ENCODE results near the gene CACNA1I. TPM values are rescaled to one million over a fixed set of nuclear protein-coding genes. Genes with fewer than 3 reads are reported as not detected.
A peak's percentile ranks its signal among the peaks of the same experiment; 100 is the strongest.

CACNA1I gene
- total RNA-seq, 1 donor from 2014 or later: not detected

- Histone ChIP-seq H3K36me3 (ENCODE audit: control insufficient read depth, insufficient read depth, low read length) (no peaks in the 10 kb centered on the region), H3K4me3 (ENCODE audit: low read depth, low read length) (no peak overlapping the region), H3K27me3 (ENCODE audit: control insufficient read depth, insufficient read depth, low read length) (no peaks in the 10 kb centered on the region)
- no peak for TF ChIP-seq CTCF (IDR thresholded peaks at IDR 0.05; ENCODE audit: insufficient read depth, low read length, severe bottlenecking)
- no peak for DNase-seq (ENCODE audit: low read depth)
- no peak for FAIRE-seq
Measured at GRCh38 chr22:39616781-39617180, 46.2 kb downstream of the CACNA1I start.

GRCh38 chr22:39617342-39617741 lies 46.8 kb downstream of the CACNA1I start:
- Histone ChIP-seq H3K27me3 (ENCODE audit: control insufficient read depth, insufficient read depth, low read length) (no peaks in the 10 kb centered on the region), H3K36me3 (ENCODE audit: control insufficient read depth, insufficient read depth, low read length) (no peaks in the 10 kb centered on the region), H3K4me3 (ENCODE audit: low read depth, low read length) (no peak overlapping the region)
- DNase-seq (ENCODE audit: low read depth) (no peak), FAIRE-seq (no peak)
- no peak for TF ChIP-seq CTCF (IDR thresholded peaks at IDR 0.05; ENCODE audit: insufficient read depth, low read length, severe bottlenecking)

GRCh38 chr22:39617970-39618757 lies 47.6 kb downstream of the CACNA1I start:
- no peak for DNase-seq (ENCODE audit: low read depth)
- Histone ChIP-seq H3K27me3 (ENCODE audit: control insufficient read depth, insufficient read depth, low read length) (no peaks in the 10 kb centered on the region), H3K36me3 (ENCODE audit: control insufficient read depth, insufficient read depth, low read length) (no peaks in the 10 kb centered on the region), H3K4me3 (ENCODE audit: low read depth, low read length) (no peak overlapping the region)
- TF ChIP-seq CTCF (IDR thresholded peaks at IDR 0.05; ENCODE audit: insufficient read depth, low read length, severe bottlenecking): no peak
- peak; percentile 94 for FAIRE-seq

GRCh38 chr22:39618996-39619530 lies 48.5 kb downstream of the CACNA1I start:
- no peak for FAIRE-seq
- H3K27me3 ChIP-seq (ENCODE audit: control insufficient read depth, insufficient read depth, low read length): peaks cover 3% of the 10 kb centered on the region
- no peak for DNase-seq (ENCODE audit: low read depth)

GRCh38 chr22:39620924-39621690 lies 50.6 kb downstream of the CACNA1I start:
- no peaks in the 10 kb centered on the region for H3K36me3 ChIP-seq (ENCODE audit: control insufficient read depth, insufficient read depth, low read length)
- H3K27me3 ChIP-seq (ENCODE audit: control insufficient read depth, insufficient read depth, low read length): peaks cover 8% of the 10 kb centered on the region
- no peak for TF ChIP-seq CTCF (IDR thresholded peaks at IDR 0.05; ENCODE audit: insufficient read depth, low read length, severe bottlenecking)
- FAIRE-seq: no peak
- DNase-seq (ENCODE audit: low read depth): no peak
- H3K4me3 ChIP-seq (ENCODE audit: low read depth, low read length): no peak overlapping the region

More at GRCh38 chr22:39618996-39619530, 48.5 kb downstream of the CACNA1I start:
- Histone ChIP-seq H3K36me3 (ENCODE audit: control insufficient read depth, insufficient read depth, low read length) (no peaks in the 10 kb centered on the region), H3K4me3 (ENCODE audit: low read depth, low read length) (no peak overlapping the region)
- no peak for TF ChIP-seq CTCF (IDR thresholded peaks at IDR 0.05; ENCODE audit: insufficient read depth, low read length, severe bottlenecking)
